PC-3 (cell line): ENCODE data around the gene PCSK5.

Experiments
- CTCF ChIP-seq: fragments of 300-600 bp; sonication (generic); conservative IDR thresholded peaks from 2 replicates; pipeline ENCODE4 v1.5.1; 2017; ENCODE audit warnings: antibody characterized with exemption, low read depth, mild to moderate bottlenecking, low read length
- EZH2 ChIP-seq: fragments of 300-600 bp; sonication (generic); IDR thresholded peaks from one replicate; pipeline ENCODE4 v1.6.1; 2017; ENCODE audit warnings: antibody characterized with exemption, mild to moderate bottlenecking, low read length; ENCODE audit not compliant: unreplicated experiment

DNA sequence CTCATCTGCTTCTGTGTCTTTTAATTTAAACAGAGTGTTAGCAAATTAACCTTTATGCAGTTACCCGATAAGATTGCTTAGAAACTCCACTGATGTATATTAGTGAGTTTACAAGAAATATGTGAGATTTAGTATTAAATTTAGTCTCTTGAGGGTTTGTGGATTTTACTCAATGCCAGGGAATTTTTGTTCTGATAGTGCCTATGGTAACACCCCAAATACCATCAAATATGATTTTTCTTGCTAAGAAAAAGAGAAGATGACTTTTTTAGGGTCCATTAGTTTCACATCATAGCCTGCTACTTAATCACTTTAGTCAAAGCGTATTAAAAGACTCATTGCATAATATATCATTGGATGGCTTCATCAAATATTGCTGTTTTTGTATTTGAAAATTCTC lies 224.9 kb downstream of the PCSK5 start:
- TF ChIP-seq CTCF (no peak), EZH2 (no peak)
